Measurements from ENCODE around the gene POLE. TPM values are rescaled to one million over a fixed set of nuclear protein-coding genes. Genes with fewer than 3 reads are reported as not detected.

Gene POLE
- polyA plus RNA-seq, 1 of the 3 experiments (the other 2 are of a cell fraction) = 20.1 TPM

DNA sequence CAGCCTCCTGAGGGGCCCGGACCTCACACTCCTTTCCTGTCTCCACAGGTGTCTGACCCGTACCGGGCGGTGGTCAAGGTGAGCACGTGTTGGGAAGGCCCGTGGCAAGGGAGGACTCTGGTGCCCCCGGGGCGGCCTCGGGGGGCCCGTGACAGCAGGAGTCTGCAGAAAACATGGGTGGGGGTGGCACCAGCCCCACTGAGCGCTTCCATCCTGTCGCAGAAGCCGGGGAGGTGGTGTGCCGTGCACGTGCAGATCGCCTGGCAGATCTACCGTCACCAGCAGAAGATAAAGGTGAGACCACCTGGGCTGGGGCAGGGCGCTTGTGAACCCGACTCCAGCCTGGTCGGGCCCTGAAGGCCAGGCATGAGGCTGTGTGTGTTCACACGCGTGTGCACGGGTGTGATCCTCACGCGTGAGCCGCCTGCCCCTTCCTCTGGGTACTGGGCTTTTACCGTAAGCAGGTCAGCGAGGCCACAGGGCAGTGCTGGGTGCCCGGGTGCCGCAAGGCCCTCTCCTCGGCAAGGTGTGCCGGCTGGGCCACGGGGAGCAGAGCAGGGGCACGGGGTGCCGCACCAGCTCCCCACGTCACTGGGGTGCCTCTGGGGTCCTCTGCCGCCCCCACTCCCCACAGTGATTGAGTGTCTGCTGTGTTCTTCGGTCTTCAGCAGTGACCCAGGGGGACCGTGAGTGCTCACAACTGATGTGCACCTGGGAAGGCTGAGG lies 112.7 kb downstream of the POLE start (continued):
- TF ChIP-seq, protein P1, sequence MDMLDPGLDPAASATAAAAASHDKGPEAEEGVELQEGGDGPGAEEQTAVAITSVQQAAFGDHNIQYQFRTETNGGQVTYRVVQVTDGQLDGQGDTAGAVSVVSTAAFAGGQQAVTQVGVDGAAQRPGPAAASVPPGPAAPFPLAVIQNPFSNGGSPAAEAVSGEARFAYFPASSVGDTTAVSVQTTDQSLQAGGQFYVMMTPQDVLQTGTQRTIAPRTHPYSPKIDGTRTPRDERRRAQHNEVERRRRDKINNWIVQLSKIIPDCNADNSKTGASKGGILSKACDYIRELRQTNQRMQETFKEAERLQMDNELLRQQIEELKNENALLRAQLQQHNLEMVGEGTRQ (IDR thresholded peaks at IDR 0.05; ENCODE audit: borderline replicate concordance, low read depth, low read length) = no peak
- no peak for TF ChIP-seq RFX5 (IDR thresholded peaks at IDR 0.05; ENCODE audit: low read length)
- no peak for TF ChIP-seq NRF1 (IDR thresholded peaks at IDR 0.05; ENCODE audit: low read depth, low read length)

Small RNA genes lying within 50 kb of the gene (small RNA-seq; reads per million reads assigned to genes)
- gene MIR6763 (0 to 0.64 (median 0) reads per million in 7 experiments), gene RNA5SP379 (0 to 1.1 (median 0) reads per million in 7 experiments)

Other genes with a start within 250 kb of the POLE start
- 3.3 and 5.5 TPM in 2 replicates for gene FBRSL1, start 197.2 kb downstream of the POLE start, polyA plus RNA-seq (2012; rRNA removed)
- gene LRCOL1, start 76.8 kb downstream of the POLE start, polyA plus RNA-seq (2012; rRNA removed) = 0.44 and 1.1 TPM in 2 replicates
- 0.03 TPM in 1 of 2 replicates, not detected in the other for gene P2RX2, start 68.6 kb downstream of the POLE start, polyA plus RNA-seq (2012; rRNA removed)
- 25.4 and 35.8 TPM in 2 replicates for gene PXMP2, start 245 bp upstream of the POLE start, polyA plus RNA-seq (2012; rRNA removed)
- 19.9 and 22.5 TPM in 2 replicates for gene PGAM5, start 23.5 kb upstream of the POLE start, polyA plus RNA-seq (2012; rRNA removed)
- gene ANKLE2, start 74.5 kb upstream of the POLE start, polyA plus RNA-seq (2012; rRNA removed) = 55.1 and 85.2 TPM in 2 replicates
- gene GOLGA3, start 141.5 kb upstream of the POLE start, polyA plus RNA-seq (2012; rRNA removed) = 16.9 and 18.0 TPM in 2 replicates
- gene CHFR, start 200.3 kb upstream of the POLE start, polyA plus RNA-seq (2012; rRNA removed) = 31.6 and 39.3 TPM in 2 replicates

All from SK-N-SH (cell line).